Ectodermal cell (in vitro differentiated cells): ENCODE results near the gene ELP2.

Source experiments
- H3K27ac ChIP-seq: 2 replicates; pipeline ENCODE4 v1.7.0; 2013; ENCODE audit warnings: mild to moderate bottlenecking, low read depth, low read length; ENCODE audit not compliant: insufficient read depth, poor library complexity, severe bottlenecking
- H3K27me3 ChIP-seq: 2 replicates; pipeline ENCODE4 v1.7.0; 2013; ENCODE audit warnings: mild to moderate bottlenecking, low read length; ENCODE audit not compliant: insufficient read depth, control insufficient read depth, poor library complexity, severe bottlenecking
- H3K36me3 ChIP-seq: one replicate; pipeline ENCODE4 v1.7.0; 2013; ENCODE audit warnings: low read length; ENCODE audit not compliant: control insufficient read depth, insufficient read depth
- H3K4me1 ChIP-seq: one replicate; pipeline ENCODE4 v1.7.0; 2013; ENCODE audit warnings: low read length; ENCODE audit not compliant: control insufficient read depth, insufficient read depth
- H3K4me3 ChIP-seq: 2 replicates; pipeline ENCODE4 v1.7.0; 2013; ENCODE audit warnings: low read depth, low read length, control low read depth; ENCODE audit not compliant: insufficient read depth
- H3K9me3 ChIP-seq: 2 replicates; pipeline ENCODE4 v1.7.0; 2013; ENCODE audit warnings: mild to moderate bottlenecking, low read length, moderate library complexity; ENCODE audit not compliant: control insufficient read depth
- WGBS, 2 experiments: methylation state at CpG; one replicate each; pipeline ENCODE4 v1.1.7; 2013; ENCODE audit warnings: missing lambda C conversion rate in 2 of 2; 5-methylcytosine and 5-hydroxymethylcytosine counted together

Gene ELP2

DNA sequence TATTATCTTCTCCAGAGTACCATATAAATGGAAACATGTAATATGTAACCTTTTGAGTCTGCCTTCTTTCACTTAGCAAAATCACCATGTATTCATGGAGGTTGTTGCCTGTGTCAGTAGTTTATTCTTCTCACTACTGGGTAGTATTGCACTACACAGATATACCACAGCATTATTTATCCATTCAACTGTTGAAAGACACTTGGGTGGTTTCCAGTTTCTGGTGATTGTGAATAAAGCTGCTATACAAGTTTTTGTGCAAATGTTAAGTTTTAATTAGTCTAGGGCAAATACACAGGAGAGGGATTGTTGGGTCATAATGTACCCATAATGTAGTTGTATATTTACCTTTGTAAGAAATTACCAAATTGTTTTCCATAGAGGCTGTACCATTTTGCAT, 32.7 kb upstream of the ELP2 start:
- H3K27ac ChIP-seq, result no peak overlapping the region
- no peaks in the 10 kb centered on the region for H3K27me3 ChIP-seq
- no peaks in the 10 kb centered on the region for H3K9me3 ChIP-seq
- H3K4me1 ChIP-seq, result no peaks in the 10 kb centered on the region
- no peak overlapping the region for H3K4me3 ChIP-seq
- H3K36me3 ChIP-seq, result no peaks in the 10 kb centered on the region

DNA sequence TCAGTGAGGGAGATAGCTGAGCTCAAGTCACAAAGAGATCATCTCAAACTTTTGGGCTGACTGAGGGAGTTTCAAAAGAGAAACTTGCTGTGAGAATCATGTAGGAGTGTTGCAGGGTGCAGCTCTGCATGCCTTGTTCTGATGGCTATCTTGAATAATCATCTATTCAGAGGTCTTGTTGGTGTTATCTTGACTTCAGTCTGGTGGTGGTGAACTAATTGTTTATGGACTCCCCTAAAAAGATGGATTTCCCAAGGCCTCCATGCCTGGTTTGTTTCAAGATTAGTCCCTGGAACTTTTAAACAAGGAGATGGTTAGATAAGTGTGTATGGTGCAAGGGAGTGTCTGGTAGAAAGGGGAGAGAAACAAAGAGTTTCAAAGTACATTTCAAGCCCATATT, 30.4 kb upstream of the ELP2 start:
- Histone ChIP-seq H3K4me1 (no peaks in the 10 kb centered on the region), H3K9me3 (no peaks in the 10 kb centered on the region), H3K27ac (no peak overlapping the region), H3K36me3 (no peaks in the 10 kb centered on the region), H3K27me3 (no peaks in the 10 kb centered on the region), H3K4me3 (no peak overlapping the region)

GRCh38 chr18:36101943-36102342, 27.8 kb upstream of the ELP2 start:
- 95 to 96% methylated on average over 7 of the region's 7 CpGs for WGBS, 2 experiments
- Histone ChIP-seq H3K4me3 (no peak overlapping the region), H3K4me1 (no peaks in the 10 kb centered on the region)

GRCh38 chr18:36104749-36105148, 24.9 kb upstream of the ELP2 start:
- Histone ChIP-seq H3K4me3 (no peak overlapping the region), H3K27ac (no peak overlapping the region), H3K4me1 (no peaks in the 10 kb centered on the region), H3K27me3 (no peaks in the 10 kb centered on the region), H3K36me3 (no peaks in the 10 kb centered on the region), H3K9me3 (no peaks in the 10 kb centered on the region)
- 84 to 91% methylated on average over 2 of the region's 2 CpGs for WGBS, 2 experiments

More at GRCh38 chr18:36101943-36102342, 27.8 kb upstream of the ELP2 start:
- H3K27ac ChIP-seq, result no peak overlapping the region
- no peaks in the 10 kb centered on the region for H3K36me3 ChIP-seq
- no peaks in the 10 kb centered on the region for H3K9me3 ChIP-seq
- H3K27me3 ChIP-seq, result no peaks in the 10 kb centered on the region

- peaks cover 16% of the 10 kb centered on the region for H3K36me3 ChIP-seq
- H3K9me3 ChIP-seq, result no peaks in the 10 kb centered on the region
- no peaks in the 10 kb centered on the region for H3K27me3 ChIP-seq
- no peaks in the 10 kb centered on the region for H3K4me1 ChIP-seq
- no peak overlapping the region for H3K4me3 ChIP-seq
- no peak overlapping the region for H3K27ac ChIP-seq
Measured at GRCh38 chr18:36107477-36107876, 22.2 kb upstream of the ELP2 start.

DNA sequence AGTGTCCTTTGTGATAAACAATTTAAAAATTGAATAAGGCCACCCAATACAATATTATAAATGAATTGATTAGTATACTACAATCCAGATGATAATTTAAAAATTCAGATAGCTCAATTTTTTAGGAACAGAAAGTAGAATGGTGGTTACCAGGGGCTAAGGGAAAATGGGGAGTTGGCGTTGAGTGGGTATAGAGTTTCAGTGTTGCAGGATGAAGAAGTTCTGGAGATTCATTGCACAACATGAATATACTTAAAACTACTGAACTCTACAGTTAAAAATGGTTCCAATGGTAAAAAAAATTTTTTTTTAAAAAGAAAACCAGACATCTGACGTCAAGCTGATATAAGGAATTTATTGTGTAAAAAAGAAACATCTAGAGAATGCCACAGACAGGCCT, 21.5 kb upstream of the ELP2 start:
- Histone ChIP-seq H3K4me1 (no peaks in the 10 kb centered on the region), H3K27me3 (no peaks in the 10 kb centered on the region), H3K36me3 (peaks cover 23% of the 10 kb centered on the region), H3K4me3 (no peak overlapping the region), H3K9me3 (no peaks in the 10 kb centered on the region), H3K27ac (no peak overlapping the region)
- 50% methylated on average over 2 of the region's 2 CpGs; no CpG with 5 or more reads in 1 of the 2 experiments for WGBS, 2 experiments

DNA sequence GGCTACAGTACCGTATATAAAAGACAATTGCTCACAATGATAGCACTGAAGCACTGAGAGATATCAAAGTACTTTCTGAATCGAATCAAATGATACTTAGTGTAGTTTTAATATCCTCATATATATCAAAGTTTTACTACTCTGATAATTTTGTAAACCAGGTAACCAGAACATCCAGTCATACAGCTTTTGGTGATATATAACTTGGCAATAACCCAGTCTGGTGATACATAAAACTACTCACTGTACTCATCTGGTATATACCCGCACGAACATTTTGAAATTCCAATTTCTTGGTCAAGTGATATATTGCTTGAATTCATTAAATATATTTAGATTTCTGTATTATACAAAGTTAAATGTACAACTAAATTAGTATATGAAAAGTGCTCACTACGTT, 21.1 kb upstream of the ELP2 start:
- 86 to 93% methylated on average over 1 of the region's 5 CpGs for WGBS, 2 experiments
- no peak overlapping the region for H3K27ac ChIP-seq
- peaks cover 25% of the 10 kb centered on the region for H3K36me3 ChIP-seq
- H3K27me3 ChIP-seq, result no peaks in the 10 kb centered on the region
- H3K4me1 ChIP-seq, result no peaks in the 10 kb centered on the region
- H3K9me3 ChIP-seq, result no peaks in the 10 kb centered on the region
- H3K4me3 ChIP-seq, result no peak overlapping the region

- Histone ChIP-seq H3K9me3 (no peaks in the 10 kb centered on the region), H3K27ac (no peak overlapping the region), H3K4me3 (no peak overlapping the region), H3K27me3 (no peaks in the 10 kb centered on the region), H3K36me3 (peaks cover 31% of the 10 kb centered on the region), H3K4me1 (no peaks in the 10 kb centered on the region)
- 100% methylated on average over 1 of the region's 1 CpG for WGBS, 2 experiments
Measured at GRCh38 chr18:36109737-36110136, 20.0 kb upstream of the ELP2 start.

DNA sequence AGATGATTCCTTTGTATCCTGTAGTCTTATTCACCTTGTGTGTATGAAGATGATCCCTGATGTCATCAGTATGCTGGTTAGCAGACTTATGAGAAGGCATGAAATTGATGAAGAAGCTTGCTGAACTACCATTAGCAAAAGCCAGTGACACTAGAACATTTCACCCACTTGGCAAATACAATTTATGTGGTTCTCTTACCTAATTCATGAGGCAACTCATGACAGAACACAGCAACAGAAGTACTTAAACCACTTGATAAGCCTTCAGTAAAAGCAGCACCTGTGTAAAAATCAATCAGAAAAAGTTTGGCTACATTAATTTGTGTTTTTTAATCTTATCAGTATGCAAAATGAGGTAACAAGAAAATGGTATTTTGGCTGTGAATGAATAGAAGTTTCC, 17.4 kb upstream of the ELP2 start:
- Histone ChIP-seq H3K36me3 (peaks cover 42% of the 10 kb centered on the region), H3K4me1 (no peaks in the 10 kb centered on the region)

DNA sequence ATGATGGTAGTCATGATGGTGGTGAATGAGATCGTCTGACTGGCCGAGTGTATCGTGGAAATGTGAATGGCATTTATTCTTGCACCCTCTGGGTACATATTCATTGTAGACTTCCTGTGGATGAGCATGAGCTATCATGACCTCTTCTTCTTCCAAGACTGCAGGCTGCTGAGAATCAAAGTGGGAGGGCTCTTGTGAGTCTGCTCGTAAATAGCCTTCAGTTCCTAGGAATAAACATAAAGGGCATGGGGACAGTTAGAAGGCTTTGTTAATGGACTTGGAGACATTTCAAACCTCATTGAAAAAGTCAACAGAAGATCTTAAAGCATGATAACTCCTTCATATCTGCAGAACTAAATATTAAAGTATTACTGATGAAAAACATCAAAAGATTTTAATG, 15.4 kb upstream of the ELP2 start:
- peaks cover 53% of the 10 kb centered on the region for H3K36me3 ChIP-seq
- H3K27me3 ChIP-seq, result no peaks in the 10 kb centered on the region

More for the DNA sequence above, 17.4 kb upstream of the ELP2 start:
- Histone ChIP-seq H3K4me3 (no peak overlapping the region), H3K27me3 (no peaks in the 10 kb centered on the region), H3K9me3 (no peaks in the 10 kb centered on the region), H3K27ac (no peak overlapping the region)

GRCh38 chr18:36114738-36115137, 15.0 kb upstream of the ELP2 start:
- no peak overlapping the region for H3K27ac ChIP-seq
- peaks cover 53% of the 10 kb centered on the region for H3K36me3 ChIP-seq
- H3K9me3 ChIP-seq, result no peaks in the 10 kb centered on the region
- H3K27me3 ChIP-seq, result no peaks in the 10 kb centered on the region
- H3K4me3 ChIP-seq, result no peak overlapping the region
- WGBS, 2 experiments, result 80 to 100% methylated on average over 1 of the region's 1 CpG
- no peaks in the 10 kb centered on the region for H3K4me1 ChIP-seq

More for the DNA sequence above, 15.4 kb upstream of the ELP2 start:
- WGBS, 2 experiments, result 98% methylated on average over 4 of the region's 4 CpGs
- Histone ChIP-seq H3K27ac (no peak overlapping the region), H3K4me3 (no peak overlapping the region), H3K4me1 (no peaks in the 10 kb centered on the region), H3K9me3 (no peaks in the 10 kb centered on the region)
